Measurements from ENCODE around the gene SARS1.

The SARS1 gene

DNA sequence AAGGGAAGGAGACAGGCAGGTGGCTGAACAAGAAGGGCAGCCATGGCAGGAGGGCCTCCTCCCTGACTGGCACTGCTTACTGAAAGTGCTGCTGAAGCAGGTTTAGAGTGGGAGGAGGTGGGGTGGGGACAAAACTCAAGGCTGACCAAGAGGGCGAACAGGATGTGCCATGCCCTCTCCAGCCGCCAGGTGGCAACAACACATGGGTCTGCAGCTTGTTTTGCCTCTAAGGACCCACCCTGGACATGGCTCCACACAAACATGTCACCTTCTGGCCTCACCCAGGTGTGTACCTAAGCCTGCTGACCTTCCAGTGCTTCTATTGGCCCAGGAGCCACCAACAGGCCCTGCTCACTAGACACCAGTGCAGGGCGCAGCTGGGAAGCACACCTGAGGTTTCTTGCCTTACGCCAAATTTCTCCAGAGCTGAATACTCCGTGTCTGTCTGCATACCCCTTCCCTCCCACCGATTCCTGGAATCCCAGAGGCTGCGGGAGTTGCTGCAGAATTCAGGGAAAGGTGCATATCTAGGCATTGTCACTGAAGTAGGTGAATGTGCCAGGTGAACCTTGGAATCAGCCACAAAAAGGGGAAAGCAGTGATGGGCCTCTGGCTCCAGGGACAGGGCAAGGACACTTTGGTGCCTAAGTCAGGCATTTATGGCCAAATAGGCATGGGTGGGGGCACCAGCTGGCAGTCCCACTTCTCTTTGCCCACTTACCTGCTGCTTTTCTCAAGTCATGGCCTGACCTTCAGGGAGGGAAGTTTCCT lies 63.9 kb downstream of the SARS1 start:
- TF ChIP-seq, protein P1, sequence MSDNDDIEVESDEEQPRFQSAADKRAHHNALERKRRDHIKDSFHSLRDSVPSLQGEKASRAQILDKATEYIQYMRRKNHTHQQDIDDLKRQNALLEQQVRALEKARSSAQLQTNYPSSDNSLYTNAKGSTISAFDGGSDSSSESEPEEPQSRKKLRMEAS (IDR thresholded peaks at IDR 0.05) = 0 out of 2 replicates have a peak, but pooled peaks have one; percentile 28
- TF ChIP-seq ZBTB7A (IDR thresholded peaks at IDR 0.05; ENCODE audit: low read depth) = no peak
- 0 out of 2 replicates have a peak, but pooled peaks have one; percentile 23 for TF ChIP-seq YY1 (IDR thresholded peaks at IDR 0.05; ENCODE audit: low read depth)
- peak; percentile 88 for TF ChIP-seq RAD21 (IDR thresholded peaks at IDR 0.05; ENCODE audit: low read depth)

DNA sequence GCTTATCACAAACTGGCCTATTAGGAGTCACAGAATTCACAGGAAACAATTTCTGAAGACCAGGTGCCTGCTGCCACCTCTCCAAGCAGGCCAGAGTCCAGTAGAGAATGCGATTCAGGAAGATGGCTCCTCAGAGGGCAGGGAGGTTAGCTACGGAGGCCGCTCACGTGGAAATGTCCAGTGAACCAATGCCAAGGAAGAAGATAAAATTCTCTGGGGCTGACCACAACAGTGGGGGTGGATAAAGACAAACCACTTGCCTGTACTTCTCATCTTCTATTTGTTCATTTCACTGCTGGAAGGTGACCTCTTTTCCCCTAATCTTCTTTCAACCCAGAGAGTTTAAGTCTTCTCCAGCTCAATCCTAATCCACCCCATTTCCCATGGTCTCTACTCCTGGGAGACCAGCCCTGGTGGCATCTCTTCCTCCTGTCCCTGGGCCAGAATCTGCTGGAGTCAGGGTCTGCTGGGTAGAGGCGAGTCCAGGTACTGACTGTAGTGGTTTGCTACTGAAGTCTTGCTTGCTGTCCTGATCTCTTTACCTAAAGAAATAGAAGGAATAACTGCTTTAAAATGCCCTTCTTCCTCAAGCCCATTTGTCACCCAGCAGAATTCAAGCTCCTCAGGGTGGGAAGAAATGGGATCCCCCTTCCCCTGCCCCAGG lies 66.0 kb downstream of the SARS1 start:
- no peak for TF ChIP-seq NFIC (IDR thresholded peaks at IDR 0.05)
- no peak for TF ChIP-seq RAD21 (IDR thresholded peaks at IDR 0.05; ENCODE audit: low read depth)
- no peak for TF ChIP-seq CREB1 (IDR thresholded peaks at IDR 0.05; ENCODE audit: low read depth)
- TF ChIP-seq TEAD4 (IDR thresholded peaks at IDR 0.05) = no peak
- no peak for TF ChIP-seq FOXM1 (IDR thresholded peaks at IDR 0.05; ENCODE audit: borderline replicate concordance, low read depth)
- no peak for TF ChIP-seq TCF12 (IDR thresholded peaks at IDR 0.05; ENCODE audit: low read depth)
- TF ChIP-seq YY1 (IDR thresholded peaks at IDR 0.05; ENCODE audit: low read depth) = no peak
- TF ChIP-seq EGR1 (IDR thresholded peaks at IDR 0.05) = no peak
- TF ChIP-seq, protein P2, sequence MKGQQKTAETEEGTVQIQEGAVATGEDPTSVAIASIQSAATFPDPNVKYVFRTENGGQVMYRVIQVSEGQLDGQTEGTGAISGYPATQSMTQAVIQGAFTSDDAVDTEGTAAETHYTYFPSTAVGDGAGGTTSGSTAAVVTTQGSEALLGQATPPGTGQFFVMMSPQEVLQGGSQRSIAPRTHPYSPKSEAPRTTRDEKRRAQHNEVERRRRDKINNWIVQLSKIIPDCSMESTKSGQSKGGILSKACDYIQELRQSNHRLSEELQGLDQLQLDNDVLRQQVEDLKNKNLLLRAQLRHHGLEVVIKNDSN (IDR thresholded peaks at IDR 0.05) = no peak
- TF ChIP-seq EP300 (IDR thresholded peaks at IDR 0.05; ENCODE audit: borderline replicate concordance) = no peak
- TF ChIP-seq, protein P1 (IDR thresholded peaks at IDR 0.05) = no peak
- no peak for TF ChIP-seq ZBTB7A (IDR thresholded peaks at IDR 0.05; ENCODE audit: low read depth)
- TF ChIP-seq CEBPB (IDR thresholded peaks at IDR 0.05) = no peak
- TF ChIP-seq TAF1 (IDR thresholded peaks at IDR 0.05; ENCODE audit: low read depth) = no peak
- TF ChIP-seq, protein P3, sequence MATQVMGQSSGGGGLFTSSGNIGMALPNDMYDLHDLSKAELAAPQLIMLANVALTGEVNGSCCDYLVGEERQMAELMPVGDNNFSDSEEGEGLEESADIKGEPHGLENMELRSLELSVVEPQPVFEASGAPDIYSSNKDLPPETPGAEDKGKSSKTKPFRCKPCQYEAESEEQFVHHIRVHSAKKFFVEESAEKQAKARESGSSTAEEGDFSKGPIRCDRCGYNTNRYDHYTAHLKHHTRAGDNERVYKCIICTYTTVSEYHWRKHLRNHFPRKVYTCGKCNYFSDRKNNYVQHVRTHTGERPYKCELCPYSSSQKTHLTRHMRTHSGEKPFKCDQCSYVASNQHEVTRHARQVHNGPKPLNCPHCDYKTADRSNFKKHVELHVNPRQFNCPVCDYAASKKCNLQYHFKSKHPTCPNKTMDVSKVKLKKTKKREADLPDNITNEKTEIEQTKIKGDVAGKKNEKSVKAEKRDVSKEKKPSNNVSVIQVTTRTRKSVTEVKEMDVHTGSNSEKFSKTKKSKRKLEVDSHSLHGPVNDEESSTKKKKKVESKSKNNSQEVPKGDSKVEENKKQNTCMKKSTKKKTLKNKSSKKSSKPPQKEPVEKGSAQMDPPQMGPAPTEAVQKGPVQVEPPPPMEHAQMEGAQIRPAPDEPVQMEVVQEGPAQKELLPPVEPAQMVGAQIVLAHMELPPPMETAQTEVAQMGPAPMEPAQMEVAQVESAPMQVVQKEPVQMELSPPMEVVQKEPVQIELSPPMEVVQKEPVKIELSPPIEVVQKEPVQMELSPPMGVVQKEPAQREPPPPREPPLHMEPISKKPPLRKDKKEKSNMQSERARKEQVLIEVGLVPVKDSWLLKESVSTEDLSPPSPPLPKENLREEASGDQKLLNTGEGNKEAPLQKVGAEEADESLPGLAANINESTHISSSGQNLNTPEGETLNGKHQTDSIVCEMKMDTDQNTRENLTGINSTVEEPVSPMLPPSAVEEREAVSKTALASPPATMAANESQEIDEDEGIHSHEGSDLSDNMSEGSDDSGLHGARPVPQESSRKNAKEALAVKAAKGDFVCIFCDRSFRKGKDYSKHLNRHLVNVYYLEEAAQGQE (IDR thresholded peaks at IDR 0.05; ENCODE audit: low read depth) = no peak

DNA sequence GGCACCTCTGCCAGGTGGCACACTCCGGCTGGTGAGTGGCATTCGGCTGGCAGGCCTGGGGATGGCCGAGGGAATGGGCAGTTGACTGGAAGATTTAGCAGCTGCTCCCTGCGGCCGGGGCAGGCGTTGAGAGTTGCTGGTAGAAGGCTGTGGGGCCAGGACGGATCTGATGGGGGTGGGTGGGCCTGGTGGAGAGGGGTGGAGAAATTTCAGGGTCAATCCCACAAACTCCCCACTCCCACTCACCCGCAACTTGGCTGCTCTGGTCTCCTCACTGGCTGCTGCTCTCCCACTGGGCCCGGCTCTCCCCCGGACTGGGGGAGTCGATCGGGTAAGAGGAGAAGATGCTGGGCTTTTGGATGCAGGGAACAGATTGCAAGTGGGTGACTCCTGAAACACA lies 67.1 kb downstream of the SARS1 start:
- TF ChIP-seq RAD21 (IDR thresholded peaks at IDR 0.05; ENCODE audit: low read depth) (no peak), CREB1 (IDR thresholded peaks at IDR 0.05; ENCODE audit: low read depth) (no peak), CEBPB (IDR thresholded peaks at IDR 0.05) (no peak), NFIC (IDR thresholded peaks at IDR 0.05) (no peak), TEAD4 (IDR thresholded peaks at IDR 0.05) (no peak), ZBTB7A (IDR thresholded peaks at IDR 0.05; ENCODE audit: low read depth) (no peak), FOXM1 (IDR thresholded peaks at IDR 0.05; ENCODE audit: borderline replicate concordance, low read depth) (no peak), TAF1 (IDR thresholded peaks at IDR 0.05; ENCODE audit: low read depth) (no peak), TCF12 (IDR thresholded peaks at IDR 0.05; ENCODE audit: low read depth) (no peak), EP300 (IDR thresholded peaks at IDR 0.05; ENCODE audit: borderline replicate concordance) (no peak), EGR1 (IDR thresholded peaks at IDR 0.05) (no peak), YY1 (IDR thresholded peaks at IDR 0.05; ENCODE audit: low read depth) (no peak)
- TF ChIP-seq, protein P3 (IDR thresholded peaks at IDR 0.05; ENCODE audit: low read depth) = no peak
- TF ChIP-seq, protein P2 (IDR thresholded peaks at IDR 0.05) = no peak
- TF ChIP-seq, protein P1 (IDR thresholded peaks at IDR 0.05) = no peak

DNA sequence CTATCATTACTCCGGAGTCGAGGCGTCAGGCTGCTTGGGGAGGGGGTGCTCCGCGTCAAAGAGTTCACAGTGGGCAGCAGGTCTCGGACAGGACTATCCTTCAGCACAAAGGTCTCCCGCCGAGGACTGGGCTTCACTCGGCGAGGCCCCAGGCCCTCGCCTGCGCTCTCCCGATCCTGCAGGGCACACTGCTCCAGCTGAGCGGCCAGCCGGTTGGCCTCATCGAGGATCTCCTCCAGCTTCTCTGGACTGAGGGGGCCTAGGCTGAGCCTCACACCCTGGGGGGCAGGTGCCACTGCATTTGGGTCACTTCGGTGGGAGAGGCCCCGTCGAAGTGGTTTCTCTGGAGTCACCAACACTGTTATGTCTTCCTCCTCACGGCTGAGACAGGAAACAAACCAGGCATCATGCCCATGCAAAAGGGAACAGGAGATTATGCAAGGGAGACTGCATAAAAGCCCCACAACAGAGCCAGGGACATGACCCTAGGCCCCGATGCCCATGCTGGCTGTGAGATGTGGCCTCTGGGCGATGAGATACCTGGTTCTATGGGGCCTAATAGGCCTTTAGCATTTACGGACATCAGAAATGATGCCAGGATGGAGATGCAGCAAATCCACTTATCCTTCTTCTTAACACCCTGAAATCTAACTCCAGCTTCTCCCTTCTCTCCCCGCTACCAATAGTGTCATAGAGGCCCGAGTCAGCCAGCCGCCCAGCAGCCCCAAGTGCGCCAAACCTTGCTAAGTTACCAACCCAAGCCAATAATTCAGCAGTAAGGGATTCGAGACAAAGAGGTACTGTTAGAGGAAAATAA lies 68.2 kb downstream of the SARS1 start:
- TF ChIP-seq, protein P3 (IDR thresholded peaks at IDR 0.05; ENCODE audit: low read depth) = no peak
- TF ChIP-seq, protein P1 (IDR thresholded peaks at IDR 0.05) = no peak
- no peak for TF ChIP-seq TCF12 (IDR thresholded peaks at IDR 0.05; ENCODE audit: low read depth)
- no peak for TF ChIP-seq ZBTB7A (IDR thresholded peaks at IDR 0.05; ENCODE audit: low read depth)
- no peak for TF ChIP-seq EP300 (IDR thresholded peaks at IDR 0.05; ENCODE audit: borderline replicate concordance)
- TF ChIP-seq, protein P2 (IDR thresholded peaks at IDR 0.05) = no peak
- TF ChIP-seq EGR1 (IDR thresholded peaks at IDR 0.05) = no peak
- TF ChIP-seq RAD21 (IDR thresholded peaks at IDR 0.05; ENCODE audit: low read depth) = no peak
- TF ChIP-seq CREB1 (IDR thresholded peaks at IDR 0.05; ENCODE audit: low read depth) = no peak
- no peak for TF ChIP-seq CEBPB (IDR thresholded peaks at IDR 0.05)
- no peak for TF ChIP-seq TEAD4 (IDR thresholded peaks at IDR 0.05)
- TF ChIP-seq TAF1 (IDR thresholded peaks at IDR 0.05; ENCODE audit: low read depth) = no peak
- TF ChIP-seq YY1 (IDR thresholded peaks at IDR 0.05; ENCODE audit: low read depth) = no peak
- no peak for TF ChIP-seq NFIC (IDR thresholded peaks at IDR 0.05)
- TF ChIP-seq FOXM1 (IDR thresholded peaks at IDR 0.05; ENCODE audit: borderline replicate concordance, low read depth) = no peak

Measured in Ishikawa (cell line).